Measurements from ENCODE around the gene C4orf36.

GRCh38 chr4:86837691-86838503, 54.3 kb downstream of the C4orf36 start:
- TF ChIP-seq POLR2A (IDR thresholded peaks at IDR 0.05) (no peak), CTCF (IDR thresholded peaks at IDR 0.05) (no peak)
